ENCODE data around the gene NMUR1.
"Not testable (repeated sequence)": the region's sequence is repeated elsewhere in the genome, so short reads cannot be mapped to it uniquely, and the experiment has no call there.

NMUR1 gene, protein sequence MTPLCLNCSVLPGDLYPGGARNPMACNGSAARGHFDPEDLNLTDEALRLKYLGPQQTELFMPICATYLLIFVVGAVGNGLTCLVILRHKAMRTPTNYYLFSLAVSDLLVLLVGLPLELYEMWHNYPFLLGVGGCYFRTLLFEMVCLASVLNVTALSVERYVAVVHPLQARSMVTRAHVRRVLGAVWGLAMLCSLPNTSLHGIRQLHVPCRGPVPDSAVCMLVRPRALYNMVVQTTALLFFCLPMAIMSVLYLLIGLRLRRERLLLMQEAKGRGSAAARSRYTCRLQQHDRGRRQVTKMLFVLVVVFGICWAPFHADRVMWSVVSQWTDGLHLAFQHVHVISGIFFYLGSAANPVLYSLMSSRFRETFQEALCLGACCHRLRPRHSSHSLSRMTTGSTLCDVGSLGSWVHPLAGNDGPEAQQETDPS

DNA sequence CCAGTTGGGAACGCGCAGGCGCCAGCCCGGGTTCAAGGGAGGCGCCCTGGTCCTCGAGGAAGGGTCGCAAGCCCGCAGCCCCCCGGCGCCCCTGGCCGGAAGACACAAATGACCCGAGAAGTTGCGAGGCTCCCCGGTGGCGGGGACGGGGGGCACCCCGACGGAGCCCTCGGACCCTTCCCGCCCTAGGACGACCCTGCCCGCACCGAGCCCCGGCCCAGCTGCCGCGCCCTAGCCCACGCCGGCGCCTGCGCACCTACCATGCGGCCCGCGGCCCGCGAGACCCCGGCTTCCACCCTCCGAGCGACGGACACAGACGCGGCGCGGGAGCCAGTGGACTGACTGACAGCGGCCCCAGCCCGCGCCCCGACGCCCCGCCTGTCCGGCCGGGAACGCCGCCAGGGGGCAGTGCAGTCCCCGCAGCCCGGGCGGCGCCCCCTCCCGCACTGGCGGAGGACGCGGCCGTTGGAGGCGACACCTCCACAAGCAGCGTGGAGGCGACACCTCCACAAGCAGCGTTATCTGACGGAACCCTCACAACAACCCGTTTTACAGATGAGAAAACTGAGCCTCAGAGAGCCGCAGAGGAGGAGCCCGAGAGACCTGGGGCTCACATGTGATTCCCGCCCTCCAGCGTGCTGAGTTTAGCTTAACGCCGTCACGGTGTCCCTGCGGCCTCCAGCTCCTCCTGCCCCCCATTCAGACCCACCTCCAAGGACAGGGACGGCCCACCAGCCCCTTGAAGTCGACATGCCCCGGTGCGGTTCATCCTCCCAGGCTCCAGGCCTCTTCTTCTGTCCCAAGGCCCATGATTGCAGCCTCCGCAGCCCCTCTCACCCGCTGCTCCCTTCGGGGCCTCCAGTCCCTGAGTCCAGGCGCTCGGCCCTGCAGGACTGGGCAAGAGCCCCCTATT is at the start of gene NMUR1:
Gene NMUR1, minus strand, starts transcription at position 347 of the 913 bp plus-strand sequence. Its CDS starts 84 bp downstream, at position 263.
- DNase-seq, result peak in 1 of 2 experiments; percentile 23

DNA sequence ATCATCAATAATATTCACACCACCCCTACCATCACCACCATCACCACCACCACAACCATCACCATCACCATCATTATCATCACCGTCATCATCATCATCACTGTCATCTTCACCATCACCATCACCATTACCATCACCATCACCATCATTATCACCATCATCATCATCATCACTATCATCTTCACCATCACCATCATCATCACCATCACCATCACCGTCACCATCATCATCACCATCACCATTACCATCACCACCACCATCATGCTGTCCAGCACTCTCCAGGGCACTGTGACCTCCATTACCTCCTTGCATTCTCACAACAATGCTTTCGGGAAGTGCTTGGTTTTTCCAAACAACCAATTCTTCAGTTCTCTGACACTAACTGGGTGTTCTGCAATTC is 49.3 kb upstream of the NMUR1 start:
- DNase-seq, result no peak

DNA sequence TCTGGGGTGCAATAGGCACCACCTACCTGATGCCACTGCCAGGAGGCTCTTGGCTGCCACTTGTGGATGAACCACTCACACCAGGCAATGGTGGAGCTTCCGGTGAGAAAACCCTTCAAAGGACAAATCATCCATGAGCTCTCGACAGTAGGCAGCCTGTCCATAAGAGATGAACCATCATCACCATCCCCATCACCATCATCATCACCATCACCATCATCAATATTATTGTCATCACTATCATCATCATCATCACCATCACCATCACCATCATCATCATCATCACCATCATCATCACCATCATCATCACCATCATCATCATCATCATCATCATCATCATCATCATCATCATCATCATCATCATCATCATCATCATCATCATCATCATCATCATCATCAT is 48.4 kb upstream of the NMUR1 start:
- not testable (repeated sequence) for DNase-seq

DNA sequence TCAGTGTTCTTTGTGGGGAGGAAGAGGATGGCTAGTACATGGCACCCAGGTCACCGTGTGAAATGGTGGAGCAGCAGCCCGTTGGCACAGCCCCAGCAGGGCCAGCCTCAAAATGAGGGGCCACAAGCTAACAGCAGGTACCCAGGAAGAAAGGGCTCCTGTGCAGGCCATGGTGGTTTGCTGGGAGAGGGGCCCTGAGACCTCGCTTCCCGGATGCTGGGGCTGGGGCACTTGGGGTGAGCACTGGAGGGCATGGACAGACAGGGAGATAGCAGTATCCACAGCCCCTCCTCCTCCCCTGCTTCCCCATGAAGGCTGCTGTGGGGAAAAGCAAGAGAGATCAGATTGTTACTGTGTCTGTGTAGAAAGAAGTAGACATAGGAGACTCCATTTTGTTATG is 46.2 kb upstream of the NMUR1 start:
- DNase-seq, result no peak

DNA sequence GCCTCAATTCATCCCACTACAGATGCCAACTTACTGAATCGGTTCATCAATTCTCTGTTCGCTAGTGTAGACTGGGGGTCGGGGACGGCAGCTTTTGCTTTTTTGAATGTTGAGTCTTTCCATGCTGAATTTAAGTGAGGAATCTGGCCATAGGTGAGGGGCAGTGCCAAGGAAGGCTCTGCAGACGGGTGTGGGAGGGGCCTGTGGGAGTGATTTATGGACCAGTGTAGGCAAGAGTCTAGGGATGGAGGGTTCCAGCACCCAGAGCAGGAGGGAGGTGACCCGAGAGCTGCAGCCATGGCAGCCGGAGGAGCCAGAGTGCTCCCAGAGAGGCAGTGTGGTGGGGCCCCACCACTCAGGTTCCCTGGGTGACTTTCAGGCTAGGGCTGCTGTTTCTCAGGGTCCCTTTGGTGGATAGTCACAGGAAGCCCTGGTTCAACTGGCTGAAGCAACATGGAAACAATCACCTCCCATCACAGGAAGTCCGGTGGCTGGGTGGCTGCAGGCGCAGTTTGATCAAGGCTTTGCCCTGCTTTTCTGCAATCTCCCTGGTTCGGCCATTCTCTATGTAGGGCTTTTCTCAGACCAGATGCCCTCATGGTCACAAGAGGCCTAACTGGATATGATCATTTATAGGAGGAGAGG is 45.5 kb upstream of the NMUR1 start:
- DNase-seq, result no peak

DNA sequence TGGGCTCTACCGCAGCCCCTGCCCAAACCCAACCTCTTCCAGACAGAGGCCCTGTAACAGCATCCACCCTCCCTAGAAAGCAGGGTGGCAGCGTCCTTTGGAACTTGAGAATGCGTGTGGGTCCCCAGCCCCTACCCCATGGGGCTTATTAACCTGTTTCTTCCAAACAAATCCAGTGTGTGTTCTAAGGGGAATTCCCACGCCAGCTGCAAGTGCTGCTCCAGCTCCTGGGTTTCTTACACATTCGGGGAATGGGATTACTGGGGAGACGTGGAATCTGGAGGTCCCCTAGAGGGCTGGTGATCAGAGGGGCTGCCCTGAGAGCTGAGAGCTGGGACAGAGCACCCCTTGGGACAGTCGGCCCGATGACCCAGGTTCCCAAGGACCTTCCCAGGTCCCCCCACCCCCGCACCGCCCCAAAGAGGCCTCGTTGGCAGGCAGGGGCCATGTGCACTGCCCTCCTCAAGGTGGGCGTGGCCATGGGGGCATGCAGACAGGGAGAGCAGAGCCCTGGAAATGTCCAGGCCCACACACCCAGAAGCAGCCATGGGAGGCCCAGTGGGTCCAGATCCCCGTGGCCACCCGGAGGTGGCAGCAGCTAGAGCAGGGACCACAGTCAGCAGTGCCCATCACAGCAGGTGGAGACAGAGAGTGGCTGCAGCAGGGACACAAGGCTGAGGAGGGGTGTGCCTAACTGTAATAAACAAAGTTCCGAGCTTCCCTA is 43.6 kb upstream of the NMUR1 start:
- no peak for DNase-seq

DNA sequence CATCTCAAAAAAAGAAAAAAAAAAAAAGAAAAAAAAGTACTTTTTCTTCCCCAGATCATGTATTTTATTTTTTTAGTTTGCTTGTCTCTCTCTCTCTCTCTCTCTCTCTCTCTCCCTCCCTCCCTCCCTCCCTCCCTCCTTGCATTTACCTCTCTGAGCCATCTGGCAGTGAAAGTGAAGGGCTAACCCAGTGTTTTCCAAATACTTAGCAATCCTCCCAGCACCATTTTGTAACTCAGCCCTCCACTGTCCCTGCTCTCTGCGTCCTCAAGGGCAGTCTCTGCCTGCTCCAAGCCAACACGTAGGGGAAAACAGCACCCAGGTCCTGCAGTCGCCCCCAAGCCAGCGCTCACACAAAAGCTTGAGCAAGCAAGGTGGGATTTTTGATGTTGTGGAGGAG is 42.9 kb upstream of the NMUR1 start:
- DNase-seq, result no peak

DNA sequence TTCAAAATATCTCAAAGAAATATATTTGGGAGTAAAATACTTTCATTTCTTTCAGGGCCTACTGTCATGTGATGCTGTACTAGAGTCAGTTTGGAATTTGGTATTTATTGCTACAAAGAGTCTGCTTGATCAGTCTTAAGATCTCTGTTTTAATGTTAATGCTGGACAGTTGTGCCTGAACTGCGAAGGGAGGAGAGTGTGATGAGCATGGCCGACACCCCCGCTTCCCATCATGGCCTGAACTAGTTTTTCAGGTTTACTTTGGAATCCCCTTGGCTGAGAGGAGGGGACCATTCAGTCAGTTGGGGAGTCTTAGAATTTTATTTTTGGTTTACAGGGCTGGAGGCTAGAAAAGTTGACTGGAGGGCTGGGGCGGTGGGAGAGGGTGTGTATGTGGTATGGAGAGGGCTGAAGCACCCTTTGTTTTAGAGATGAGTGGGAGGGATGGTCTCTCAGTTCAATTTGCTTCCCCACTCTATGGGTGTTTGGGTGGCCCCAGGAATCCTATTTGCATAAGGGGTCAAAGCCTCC is 41.5 kb upstream of the NMUR1 start:
- no peak for DNase-seq

DNA sequence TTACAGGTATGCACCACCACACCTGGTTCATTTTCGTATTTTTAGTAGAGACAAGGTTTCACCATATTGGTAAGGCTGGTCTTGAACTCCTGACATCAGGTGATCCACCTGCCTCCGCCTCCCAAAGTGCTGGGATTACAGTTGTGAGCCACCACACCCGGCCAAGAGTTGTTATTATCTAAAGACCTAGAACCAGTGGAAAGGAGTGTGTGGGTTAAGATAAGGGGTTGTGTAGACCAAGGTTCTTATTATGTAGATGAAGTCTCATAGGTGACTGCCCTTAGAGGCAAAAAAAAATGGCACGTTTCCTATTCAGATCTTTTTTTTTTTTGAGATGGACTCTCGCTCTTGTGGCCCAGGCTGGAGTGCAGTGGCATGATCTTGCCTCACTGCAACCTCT is 40.7 kb upstream of the NMUR1 start:
- DNase-seq, result not testable (repeated sequence)

DNA sequence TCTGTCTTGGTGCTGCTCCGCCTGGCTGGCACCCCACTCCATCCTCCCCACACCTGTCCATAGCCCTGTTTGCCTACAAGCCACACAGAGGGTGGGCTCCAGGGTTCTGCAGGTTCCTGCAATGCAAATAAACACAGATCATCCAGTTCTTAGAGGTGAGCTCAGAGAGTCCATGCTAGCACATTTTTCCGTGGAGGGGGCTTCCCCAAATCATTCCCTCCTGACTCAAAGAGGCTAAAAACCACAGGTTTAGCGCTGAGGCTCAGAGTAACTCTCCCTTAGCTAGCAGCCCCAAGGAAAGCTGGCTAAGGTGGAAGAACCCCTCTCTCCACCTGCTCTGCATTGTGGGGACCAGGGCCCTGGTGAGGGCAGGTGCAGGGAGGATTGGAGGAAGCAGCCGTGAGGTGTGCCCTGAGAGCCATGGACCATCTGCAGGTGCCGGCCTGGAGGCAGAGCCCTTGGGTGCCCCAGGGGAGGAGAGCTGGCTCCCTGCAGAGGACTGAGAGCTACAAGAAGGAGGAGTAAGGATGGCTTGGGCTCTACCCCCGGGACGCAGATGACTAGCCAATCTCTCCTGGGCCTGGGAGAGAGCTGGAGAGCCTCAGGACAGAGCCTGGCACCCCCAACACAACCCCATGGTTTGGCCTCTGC is 38.7 kb upstream of the NMUR1 start:
- no peak for DNase-seq

DNA sequence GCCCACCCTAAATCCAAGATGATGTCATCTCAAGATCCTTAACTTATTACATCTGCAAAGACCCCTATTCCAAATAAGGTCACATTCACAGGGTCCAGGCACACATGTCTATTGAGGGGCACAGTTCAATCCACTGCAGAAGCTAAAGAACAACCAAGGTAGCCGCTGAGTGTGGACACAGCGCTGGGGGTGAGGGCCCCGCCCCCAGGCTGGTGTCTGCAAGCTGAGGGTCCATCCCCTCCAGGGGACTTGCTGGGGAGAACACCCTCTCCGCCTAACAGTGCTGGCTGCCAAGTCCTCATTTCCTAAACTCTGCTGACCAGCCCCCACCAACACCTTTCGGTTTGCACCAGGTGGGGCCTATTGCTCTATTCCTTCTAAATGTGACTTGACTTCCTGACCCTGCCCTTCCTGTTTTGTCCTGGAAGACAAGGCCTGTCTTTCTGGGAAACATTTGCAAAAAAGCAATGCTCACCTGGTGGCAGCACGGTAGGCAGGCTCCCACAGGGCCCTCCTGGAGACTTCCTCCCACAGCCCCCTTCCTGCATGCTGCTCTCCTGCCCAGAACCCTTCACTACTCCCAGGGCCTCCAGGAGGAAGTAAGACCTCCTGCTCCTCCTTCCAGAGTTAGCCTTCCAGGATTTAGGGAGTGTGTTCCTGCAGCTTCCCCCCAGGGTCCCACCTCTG is 38.0 kb upstream of the NMUR1 start:
- DNase-seq, result no peak

DNA sequence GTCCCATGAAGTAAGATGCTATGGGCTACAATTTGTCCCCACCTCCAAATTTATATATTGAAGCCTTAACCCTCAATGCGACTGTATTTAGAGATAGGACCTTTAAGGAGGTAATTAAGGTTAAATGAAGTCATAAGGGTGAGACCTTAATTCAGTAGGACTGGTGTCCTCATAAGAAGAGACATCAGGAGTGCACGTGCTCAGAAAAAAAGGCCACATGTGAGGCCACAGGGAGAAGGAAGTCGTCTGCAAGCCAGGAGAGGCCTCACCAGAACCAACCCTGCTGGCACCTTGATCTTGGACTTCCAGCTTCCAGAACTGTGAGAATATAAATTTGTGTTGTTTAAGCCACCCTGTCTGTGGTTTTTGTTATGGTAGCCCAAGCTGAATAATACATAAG is 36.9 kb upstream of the NMUR1 start:
- DNase-seq, result no peak

DNA sequence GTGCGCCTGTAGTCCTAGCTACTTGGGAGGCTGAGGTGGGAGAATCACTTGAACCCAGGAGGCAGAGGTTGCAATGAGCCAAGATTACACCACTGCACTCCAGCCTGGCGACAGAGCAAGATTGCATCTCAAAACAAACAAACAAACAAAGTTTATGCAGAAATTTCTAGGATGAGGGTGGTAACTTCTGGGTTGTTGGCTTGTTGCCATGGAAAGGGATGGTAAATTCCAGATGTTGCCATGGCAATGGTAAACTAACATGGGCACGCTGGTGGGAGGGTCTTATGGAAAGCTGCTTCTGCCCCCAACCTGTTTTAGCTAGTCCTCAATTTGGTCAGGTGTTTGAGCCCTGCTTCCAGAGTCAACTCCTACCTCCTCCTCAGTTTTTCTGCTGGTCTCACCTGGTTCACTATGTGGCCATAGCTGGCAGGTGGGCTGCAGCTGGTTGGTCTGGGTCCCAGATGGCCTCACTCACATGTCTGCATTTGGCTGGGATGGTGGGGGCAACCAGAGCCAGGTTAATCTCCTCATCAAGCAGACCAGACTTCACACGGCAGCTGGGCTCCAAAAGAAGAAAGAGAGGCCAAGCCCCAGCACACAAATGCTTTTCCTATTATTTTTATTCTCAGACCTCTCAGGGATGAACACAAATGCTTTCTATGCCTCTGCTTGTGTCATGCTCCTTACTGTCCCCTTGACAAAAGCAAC is 35.8 kb upstream of the NMUR1 start:
- DNase-seq, result no peak

DNA sequence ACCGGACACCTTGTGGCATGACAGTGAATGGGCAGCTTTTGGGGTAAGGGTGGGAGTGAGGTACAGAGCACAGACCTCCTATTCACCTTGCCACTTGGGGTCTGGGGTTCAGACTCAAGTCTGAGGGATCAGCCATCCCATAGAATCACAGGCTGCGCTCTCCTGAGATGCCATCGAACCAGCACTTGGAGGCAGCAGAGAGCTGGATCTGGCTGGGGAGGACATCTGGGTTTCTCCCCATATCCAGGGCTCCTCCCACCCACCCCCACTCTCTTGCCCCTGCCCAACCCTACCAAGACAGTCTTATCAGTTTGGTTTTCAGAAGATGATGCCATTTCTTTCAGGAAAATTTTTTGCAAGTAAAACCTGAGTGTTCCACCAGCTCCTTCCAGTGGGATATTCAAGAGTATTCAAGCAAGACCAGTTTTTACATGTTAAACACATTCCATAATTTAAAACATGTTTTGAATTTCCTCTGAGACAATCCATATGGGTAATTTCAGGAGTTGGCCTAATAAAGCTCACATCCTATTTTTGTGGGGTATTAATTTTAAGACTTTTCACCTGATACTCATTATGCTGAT is 33.2 kb upstream of the NMUR1 start:
- peak; percentile 33 to 56 for DNase-seq

DNA sequence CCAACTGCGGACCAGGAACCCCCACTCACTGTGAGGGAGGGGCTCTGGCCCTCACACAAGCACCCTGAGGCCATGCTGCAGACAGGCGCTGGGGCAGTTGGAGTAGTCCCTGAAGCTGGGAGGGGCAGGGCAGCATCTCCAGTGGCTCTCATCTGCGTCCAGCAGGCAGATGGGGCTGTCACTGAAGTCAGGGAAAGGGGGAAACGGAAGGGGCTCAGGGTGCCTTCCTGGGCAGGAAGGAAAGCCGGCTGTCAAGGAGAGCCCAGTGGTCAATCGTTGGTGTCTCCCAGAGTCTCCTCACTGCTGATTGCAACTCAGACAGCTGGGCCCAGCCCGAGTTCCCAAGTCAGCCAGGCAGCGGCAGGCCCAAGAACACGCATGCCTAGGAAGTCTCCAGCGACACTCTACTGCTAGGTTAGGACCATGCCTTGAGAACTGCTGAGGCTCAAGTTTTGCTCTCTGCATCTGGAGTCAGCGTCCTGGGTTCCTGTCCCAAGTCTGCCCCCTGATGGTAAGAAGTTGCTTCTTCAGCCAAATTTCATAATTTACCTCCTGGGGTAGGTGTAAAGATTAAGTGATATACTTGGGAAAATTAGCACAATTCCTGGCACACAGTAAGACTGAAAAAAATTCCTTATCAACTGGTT is 27.4 kb upstream of the NMUR1 start:
- DNase-seq, result peak; percentile 80 to 83

DNA sequence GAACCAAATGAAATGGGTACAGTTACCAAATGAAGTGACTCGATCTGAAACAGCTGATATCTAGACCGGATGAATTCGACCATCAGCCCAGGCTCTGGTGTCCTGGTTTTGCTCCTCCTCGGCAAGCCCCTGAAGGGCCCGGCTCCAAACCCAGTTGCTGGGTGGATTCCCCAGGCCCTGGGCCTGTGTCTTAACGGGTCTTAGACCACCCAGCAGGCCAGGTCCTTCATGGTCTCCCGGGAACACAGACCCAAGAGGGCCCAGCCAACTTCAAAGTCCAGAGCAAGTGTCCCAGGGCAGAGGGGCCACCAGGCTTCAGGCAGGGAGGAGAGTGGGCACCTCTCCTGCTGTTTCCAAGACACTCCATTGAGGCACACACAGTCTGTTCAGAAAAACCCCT is 26.7 kb upstream of the NMUR1 start:
- DNase-seq, result no peak

DNA sequence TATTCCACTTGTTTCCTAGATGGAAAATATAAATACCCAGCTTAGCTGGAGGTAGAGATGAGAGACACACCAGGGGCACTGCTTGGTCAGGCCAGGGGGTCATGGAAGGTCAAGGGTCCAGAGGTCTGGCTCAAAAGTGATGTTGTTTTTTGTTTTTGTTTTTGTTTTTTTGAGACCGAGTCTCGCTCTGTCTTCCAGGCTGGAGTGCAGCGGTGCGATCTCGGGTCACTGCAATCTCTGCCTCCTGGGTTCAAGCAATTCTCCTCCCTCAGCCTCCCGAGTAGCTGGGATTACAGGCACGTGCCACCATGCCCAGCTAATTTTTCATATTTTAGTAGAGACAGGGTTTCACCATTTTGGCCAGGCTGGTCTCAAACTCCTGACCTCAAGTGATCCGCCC is 26.3 kb upstream of the NMUR1 start:
- DNase-seq, result not testable (repeated sequence)

DNA sequence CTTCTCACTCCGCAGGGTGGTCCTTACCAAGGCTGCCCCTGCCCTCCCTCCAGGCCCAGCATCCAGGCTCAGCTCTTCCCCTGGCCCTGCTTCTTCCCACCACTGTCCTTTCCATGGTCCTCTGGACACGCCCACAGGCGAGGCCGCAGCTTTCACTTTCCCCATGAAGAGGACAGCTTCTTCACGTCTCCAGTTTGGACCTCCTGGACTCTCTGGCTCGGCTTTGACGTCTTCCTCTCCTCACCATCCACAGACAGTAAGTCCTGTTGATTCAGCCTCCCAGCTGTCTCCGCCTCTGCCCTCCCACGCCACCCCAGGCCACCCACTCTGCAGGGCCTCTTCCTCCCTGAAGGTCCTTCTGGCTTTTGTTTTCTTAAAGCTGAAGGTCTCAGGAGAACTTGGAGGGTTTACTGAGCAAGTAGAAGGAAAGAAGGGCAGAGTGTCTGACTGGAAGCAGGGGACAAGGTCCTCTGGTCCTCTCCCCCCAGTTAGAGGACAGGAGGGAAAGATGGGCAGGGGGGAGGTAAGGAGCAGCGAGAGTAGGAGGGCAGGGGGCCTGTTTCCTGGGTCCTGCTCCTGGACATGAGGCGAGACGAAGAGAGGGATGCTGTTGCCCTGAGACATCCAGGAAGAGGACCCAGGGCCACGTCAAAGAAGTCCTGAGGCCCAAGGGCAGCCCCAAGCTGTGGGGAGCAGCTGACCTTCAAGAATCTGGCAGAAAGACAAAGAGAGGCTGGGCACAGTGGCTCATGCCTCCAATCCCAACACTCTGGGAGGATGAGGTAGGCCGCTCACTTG is 24.7 kb upstream of the NMUR1 start:
- DNase-seq, result no peak

DNA sequence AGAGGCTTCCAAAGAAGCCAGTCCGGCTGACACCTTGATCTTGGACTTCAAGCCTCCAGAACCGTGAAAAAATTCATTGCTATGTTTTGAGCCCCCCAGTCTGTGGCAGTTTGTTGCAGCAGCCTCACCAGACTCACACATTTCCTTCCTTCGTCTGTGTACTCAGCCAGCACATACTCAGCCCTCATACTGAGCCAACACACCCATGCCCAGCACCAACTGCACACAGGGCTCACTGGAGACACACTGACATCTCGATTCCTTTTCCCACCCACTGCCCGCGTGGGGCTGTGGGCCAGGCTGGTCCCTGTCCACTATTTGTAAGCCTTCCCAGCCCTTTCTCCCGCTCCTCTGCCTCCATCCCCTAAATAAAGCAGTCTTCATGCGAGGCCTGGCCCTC is 24.1 kb upstream of the NMUR1 start:
- DNase-seq, result no peak
